NOMO-1 (cell line): ENCODE measurements around the gene RBMS1.

Experiments
- DNase-seq, 2 experiments: peaks; one replicate each; lab custom pipeline; 2025; ENCODE audit not compliant: unreplicated experiment in 2 of 2; lab: John Stamatoyannopoulos, UW

RBMS1 gene

GRCh38 chr2:160289126-160289525 lies 204.5 kb downstream of the RBMS1 start:
- DNase-seq = peak in 1 of 2 experiments; percentile 20

GRCh38 chr2:160288324-160288723 lies 205.3 kb downstream of the RBMS1 start:
- no peak for DNase-seq

GRCh38 chr2:160287476-160287875 lies 206.1 kb downstream of the RBMS1 start:
- DNase-seq = no peak

GRCh38 chr2:160286551-160286950 lies 207.1 kb downstream of the RBMS1 start:
- DNase-seq = no peak

- no peak for DNase-seq
Measured at GRCh38 chr2:160283675-160284074, 209.9 kb downstream of the RBMS1 start.

GRCh38 chr2:160282063-160282580 lies 211.5 kb downstream of the RBMS1 start:
- DNase-seq = peak in 1 of 2 experiments; percentile 4

GRCh38 chr2:160281213-160281612 lies 212.4 kb downstream of the RBMS1 start:
- DNase-seq = no peak

- DNase-seq = no peak
Measured at GRCh38 chr2:160279813-160280465, 213.7 kb downstream of the RBMS1 start.

- no peak for DNase-seq
Measured at GRCh38 chr2:160278879-160279177, 214.8 kb downstream of the RBMS1 start.

- no peak for DNase-seq
Measured at GRCh38 chr2:160278101-160278878, 215.3 kb downstream of the RBMS1 start.

- DNase-seq = no peak
Measured at GRCh38 chr2:160277151-160277550, 216.5 kb downstream of the RBMS1 start.

GRCh38 chr2:160275656-160276055 lies 218.0 kb downstream of the RBMS1 start:
- no peak for DNase-seq

- DNase-seq = no peak
Measured at GRCh38 chr2:160271171-160272086, 222.2 kb downstream of the RBMS1 start.

GRCh38 chr2:160270571-160271113 lies 223.0 kb downstream of the RBMS1 start:
- DNase-seq = no peak

- peak; percentile 78 to 83 for DNase-seq
Measured at GRCh38 chr2:160269803-160270570, 223.6 kb downstream of the RBMS1 start.

GRCh38 chr2:160269365-160269764 lies 224.2 kb downstream of the RBMS1 start:
- DNase-seq = no peak

- no peak for DNase-seq
Measured at GRCh38 chr2:160268151-160268781, 225.3 kb downstream of the RBMS1 start.

- no peak for DNase-seq
Measured at GRCh38 chr2:160267692-160268091, 225.9 kb downstream of the RBMS1 start.

GRCh38 chr2:160267022-160267421 lies 226.6 kb downstream of the RBMS1 start:
- DNase-seq = no peak
